AG04449 (cell line): ENCODE data around the gene TBX15.

Source experiments
- CTCF ChIA-PET: fragments of 350-600 bp; formaldehyde crosslinking; extraction: SDS; loops from one replicate; lab custom pipeline; 2021; ENCODE audit warnings: antibody characterized with exemption; lab: Yijun Ruan, JAX
- POLR2A ChIA-PET: fragments of 400-600, 350-600 bp; formaldehyde crosslinking; extraction: SDS; loops from one replicate; lab custom pipeline; 2020; ENCODE audit warnings: antibody characterized with exemption, inconsistent platforms; lab: Yijun Ruan, JAX
- DNase-seq: peaks from one replicate; pipeline ENCODE4 v3.0.0-alpha.2; 2010; ENCODE audit warnings: low read depth, low spot score
- H3K4me3 ChIP-seq: 2 replicates; pipeline ENCODE4 v1.5.1; 2011; ENCODE audit warnings: low read depth, mild to moderate bottlenecking, control low read depth, low read length
- CTCF ChIP-seq: IDR thresholded peaks from one replicate; pipeline ENCODE4 v1.5.1; 2011; ENCODE audit warnings: mild to moderate bottlenecking, moderate library complexity, low read length, control low read depth, inconsistent platforms; ENCODE audit not compliant: insufficient read depth; ENCODE audit errors: missing control alignments

Gene TBX15

DNA sequence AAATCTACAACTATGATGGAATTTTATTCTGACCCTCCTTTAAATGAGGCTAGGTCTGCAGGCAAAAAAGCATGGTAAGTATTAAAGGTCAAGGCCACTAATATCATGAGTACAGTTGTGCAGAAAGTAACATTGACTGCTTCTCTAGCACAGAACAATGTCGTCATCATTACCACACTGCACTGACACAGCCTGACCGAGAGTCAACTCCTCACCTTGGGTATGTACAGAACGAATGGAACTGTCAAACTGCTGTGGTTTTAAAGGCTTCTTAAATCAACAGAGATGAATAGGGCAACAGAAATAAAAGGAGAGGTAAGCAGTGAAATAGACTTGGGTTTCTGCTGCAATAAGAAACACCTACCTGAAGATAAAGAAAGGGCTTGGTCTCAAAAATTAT is 88.8 kb downstream of the TBX15 start:
- DNase-seq = no peak
- no peak for TF ChIP-seq CTCF
- H3K4me3 ChIP-seq = no peak overlapping the region
- CTCF ChIA-PET = interaction anchor here (0.8 to 1.9 kb wide), 2 partner anchors 13 to 68 kb away, joined by 3 to 5 read pairs; no protein-coding TSS in a partner anchor
- POLR2A ChIA-PET = no interaction called here

- TF ChIP-seq CTCF = no peak
- H3K4me3 ChIP-seq = no peak overlapping the region
- no peak for DNase-seq
- CTCF ChIA-PET = interaction anchor here (1.9 kb wide), 1 partner anchor 12 kb away, joined by 5 read pairs; no protein-coding TSS in a partner anchor
- POLR2A ChIA-PET = no interaction called here
Observed at GRCh38 chr1:118898712-118899111, 89.4 kb downstream of the TBX15 start.

DNA sequence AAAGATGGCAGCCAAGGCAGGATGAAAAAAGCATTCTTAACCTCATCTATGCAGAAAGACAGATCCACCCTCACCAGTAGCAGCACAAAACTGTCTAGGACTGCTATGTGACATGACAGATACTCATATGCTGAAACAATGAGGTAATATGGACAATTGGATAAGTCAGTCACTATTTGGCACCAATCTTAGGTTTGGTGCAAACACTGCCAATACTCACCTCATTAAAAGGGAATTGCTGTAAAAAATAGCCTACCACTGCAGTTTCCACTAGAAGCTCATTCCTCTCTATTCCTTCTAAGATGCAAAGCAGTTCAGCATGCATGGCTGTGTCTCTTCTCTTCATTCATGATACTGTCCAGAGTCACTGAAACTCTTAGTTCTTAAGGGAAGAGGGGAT is 91.7 kb downstream of the TBX15 start:
- TF ChIP-seq CTCF = no peak
- H3K4me3 ChIP-seq = no peak overlapping the region
- no peak for DNase-seq
- ChIA-PET CTCF (interaction anchor here (1.1 kb wide), 1 partner anchor 10 kb away, joined by 4 read pairs; no protein-coding TSS in a partner anchor), POLR2A (no interaction called here)

GRCh38 chr1:118894836-118895235 is 93.3 kb downstream of the TBX15 start:
- DNase-seq = no peak
- H3K4me3 ChIP-seq = no peak overlapping the region
- CTCF ChIA-PET = interaction anchor here (0.9 kb wide), 1 partner anchor 10 kb away, joined by 3 read pairs; no protein-coding TSS in a partner anchor
- no peak for TF ChIP-seq CTCF
- POLR2A ChIA-PET = no interaction called here

DNA sequence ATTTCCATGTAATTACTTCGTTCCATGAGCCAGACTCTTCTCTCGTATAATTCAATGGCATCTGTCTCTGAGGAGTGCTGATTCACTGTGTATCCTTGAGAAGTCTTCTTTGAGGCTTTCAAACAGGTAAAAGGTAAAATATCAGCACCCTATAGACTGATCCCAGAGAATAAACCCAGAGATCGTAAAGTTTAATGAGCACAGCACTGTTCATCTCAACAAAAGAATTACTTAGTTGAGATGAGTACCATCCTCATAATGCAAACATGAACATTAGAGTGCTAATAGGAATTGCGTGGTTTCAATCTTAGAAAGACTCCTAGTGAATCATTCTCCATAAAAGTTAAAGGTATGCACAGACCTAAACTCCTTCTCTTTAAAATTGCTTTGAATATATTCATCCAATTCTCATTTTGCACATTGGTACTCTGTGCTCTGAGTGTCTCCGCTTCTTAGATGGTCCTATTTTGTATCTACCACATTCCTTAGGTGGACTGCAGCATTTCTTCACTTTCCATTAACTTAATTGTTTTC is 97.2 kb downstream of the TBX15 start:
- ChIA-PET POLR2A (no interaction called here), CTCF (no interaction called here)
- no peak overlapping the region for H3K4me3 ChIP-seq
- no peak for TF ChIP-seq CTCF
- DNase-seq = no peak

GRCh38 chr1:118884946-118885345 is 103.2 kb downstream of the TBX15 start:
- ChIA-PET POLR2A (no interaction called here), CTCF (interaction anchor here (0.6 kb wide), 1 partner anchor 245 kb away, joined by 4 read pairs; no protein-coding TSS in a partner anchor)
- TF ChIP-seq CTCF = no peak

More at GRCh38 chr1:118884946-118885345, 103.2 kb downstream of the TBX15 start:
- H3K4me3 ChIP-seq = no peak overlapping the region
- no peak for DNase-seq
